BLaER1 (cell line): Measurements from ENCODE around the gene LAMC3.
A peak's percentile ranks its signal among the peaks of the same experiment; 100 is the strongest.

Experiments
- H3K27ac ChIP-seq: shearing (Covaris generic); formaldehyde crosslinking; 2 replicates; pipeline ENCODE4 v1.8.1; 2022
- H3K27me3 ChIP-seq: shearing (Covaris generic); formaldehyde crosslinking; 2 replicates; pipeline ENCODE4 v1.8.1; 2022
- H3K36me3 ChIP-seq: shearing (Covaris generic); formaldehyde crosslinking; 2 replicates; pipeline ENCODE4 v1.8.1; 2022
- H3K4me1 ChIP-seq: shearing (Covaris generic); formaldehyde crosslinking; 2 replicates; pipeline ENCODE4 v1.8.1; 2022
- H3K4me2 ChIP-seq: shearing (Covaris generic); formaldehyde crosslinking; 2 replicates; pipeline ENCODE4 v1.8.1; 2022
- H3K4me3 ChIP-seq: shearing (Covaris generic); formaldehyde crosslinking; 2 replicates; pipeline ENCODE4 v1.8.1; 2022
- H3K9ac ChIP-seq: shearing (Covaris generic); formaldehyde crosslinking; 2 replicates; pipeline ENCODE4 v1.8.1; 2022
- H3K9me3 ChIP-seq: shearing (Covaris generic); formaldehyde crosslinking; 2 replicates; pipeline ENCODE4 v1.8.1; 2022
- H4K20me1 ChIP-seq: shearing (Covaris generic); formaldehyde crosslinking; 2 replicates; pipeline ENCODE4 v1.8.1; 2022
- Cebpa-rat ChIP-seq: shearing (Covaris generic); IDR thresholded peaks from 2 replicates; pipeline ENCODE4 v1.8.1; 2022

Gene LAMC3

DNA sequence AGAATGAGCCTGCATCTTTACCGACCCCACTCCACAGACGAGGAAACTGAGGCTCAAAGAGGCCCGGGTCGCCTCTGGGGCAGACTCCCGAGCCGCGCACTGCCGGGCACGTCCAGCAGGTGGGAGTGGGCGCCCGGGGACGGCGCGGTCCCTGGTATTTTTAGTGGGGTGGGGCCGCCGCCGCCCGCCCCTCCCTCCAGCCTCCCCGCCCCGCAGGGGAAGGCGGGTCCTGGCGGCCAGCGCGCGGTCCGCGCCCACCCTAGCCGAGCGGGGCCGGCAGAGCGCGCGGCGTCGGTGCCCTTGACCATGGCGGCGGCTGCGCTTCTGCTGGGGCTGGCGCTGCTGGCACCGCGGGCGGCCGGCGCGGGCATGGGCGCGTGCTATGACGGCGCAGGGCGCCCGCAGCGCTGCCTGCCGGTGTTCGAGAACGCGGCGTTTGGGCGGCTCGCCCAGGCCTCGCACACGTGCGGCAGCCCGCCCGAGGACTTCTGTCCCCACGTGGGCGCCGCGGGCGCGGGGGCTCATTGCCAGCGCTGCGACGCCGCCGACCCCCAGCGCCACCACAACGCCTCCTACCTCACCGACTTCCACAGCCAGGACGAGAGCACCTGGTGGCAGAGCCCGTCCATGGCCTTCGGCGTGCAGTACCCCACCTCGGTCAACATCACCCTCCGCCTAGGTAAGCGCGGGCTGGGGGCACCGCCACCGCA is at the start of gene LAMC3:
TSS of gene LAMC3 (plus strand) at position 266 of the 710 bp plus-strand sequence. CDS start at position 307, 41 bp downstream.
- Histone ChIP-seq H3K4me2 (peak within 1 kb of the TSS; percentile 67), H3K27me3 (peaks cover 29% of the 10 kb centered on the region), H3K4me3 (peak within 1 kb of the TSS; percentile 48), H3K9me3 (no peaks in the 10 kb centered on the region), H3K36me3 (no peaks in the 10 kb centered on the region), H4K20me1 (no peaks in the 10 kb centered on the region), H3K4me1 (0 out of 2 replicates have a peak, but pooled peaks cover 8% of the 10 kb centered on the region), H3K9ac (no peak within 1 kb of the TSS), H3K27ac (no peak within 1 kb of the TSS)
- TF ChIP-seq Cebpa-rat = no peak

DNA sequence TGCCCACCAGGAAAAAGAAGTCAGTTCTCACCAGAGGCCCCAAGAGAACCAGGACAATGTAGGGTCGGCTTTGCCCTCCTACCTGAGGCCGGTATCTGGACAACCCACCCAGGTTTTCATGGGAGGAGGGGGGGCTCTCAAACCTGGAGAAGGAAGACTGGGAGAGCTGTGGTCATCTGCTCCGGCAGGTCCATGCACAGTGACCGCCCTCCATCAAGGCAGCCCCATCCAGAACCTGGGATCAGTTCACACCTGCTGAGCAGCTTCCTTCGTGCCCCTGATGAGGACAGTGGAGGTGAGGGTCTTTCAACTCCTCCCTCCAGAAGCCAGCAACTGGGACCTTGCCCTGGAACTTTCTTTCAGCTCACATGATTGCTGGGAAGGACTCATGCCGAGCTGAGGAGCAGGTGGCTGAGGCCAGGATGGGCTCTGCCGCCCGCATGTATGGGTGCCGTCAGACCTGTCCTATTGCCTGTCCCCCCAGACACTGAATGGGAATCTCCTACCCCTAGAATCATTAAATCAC is 49.1 kb upstream of the LAMC3 start:
- Histone ChIP-seq H3K27ac (no peak overlapping the region), H4K20me1 (no peaks in the 10 kb centered on the region), H3K9me3 (peaks cover 28% of the 10 kb centered on the region), H3K27me3 (no peaks in the 10 kb centered on the region), H3K4me2 (no peak overlapping the region), H3K36me3 (no peaks in the 10 kb centered on the region), H3K4me1 (no peaks in the 10 kb centered on the region), H3K4me3 (no peak overlapping the region), H3K9ac (no peak overlapping the region)
- no peak for TF ChIP-seq Cebpa-rat

DNA sequence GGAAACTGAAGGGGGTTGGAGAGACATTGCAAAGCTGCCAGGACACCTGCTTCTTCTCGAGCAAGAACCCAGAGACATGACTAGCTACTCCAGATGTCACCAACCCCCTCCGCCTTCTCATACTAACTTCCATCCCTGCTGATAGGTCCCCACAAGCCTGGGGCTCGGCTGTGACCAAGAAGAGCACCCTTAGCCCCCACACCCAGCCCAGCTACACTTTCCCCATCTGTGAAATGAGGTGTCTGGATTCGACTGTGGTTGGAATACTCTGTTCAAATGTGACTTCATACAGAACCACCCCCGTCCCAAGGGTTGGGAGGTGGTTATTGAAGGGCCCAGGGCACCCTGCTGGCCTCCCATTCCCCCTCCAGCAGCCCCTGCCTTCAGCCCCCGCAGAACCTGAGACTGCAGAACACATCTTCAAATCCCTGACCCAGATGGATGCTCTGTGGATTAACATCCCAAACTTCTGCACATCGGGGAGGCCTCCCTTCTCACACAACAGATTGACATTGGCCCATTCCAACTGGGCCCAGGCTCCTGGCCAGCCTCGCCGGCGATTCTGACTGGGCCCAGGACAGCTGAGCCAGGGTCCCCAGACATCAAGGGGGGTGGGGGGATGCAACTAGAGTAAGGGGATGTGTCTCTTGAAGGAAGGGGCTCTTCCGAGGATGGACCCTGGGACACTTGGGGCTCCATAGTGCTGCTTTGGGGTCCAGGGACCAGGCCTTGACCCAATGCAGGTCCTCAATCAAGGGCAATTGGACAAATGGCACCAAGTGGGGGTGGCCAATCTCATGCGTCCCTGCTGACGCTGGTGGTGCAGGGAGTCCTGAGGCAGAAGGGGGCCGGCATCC is 48.2 kb upstream of the LAMC3 start:
- no peak overlapping the region for H3K9ac ChIP-seq
- H3K27ac ChIP-seq = no peak overlapping the region
- no peak overlapping the region for H3K4me3 ChIP-seq
- no peaks in the 10 kb centered on the region for H3K36me3 ChIP-seq
- H4K20me1 ChIP-seq = no peaks in the 10 kb centered on the region
- H3K9me3 ChIP-seq = peaks cover 28% of the 10 kb centered on the region
- no peaks in the 10 kb centered on the region for H3K27me3 ChIP-seq
- TF ChIP-seq Cebpa-rat = no peak
- no peaks in the 10 kb centered on the region for H3K4me1 ChIP-seq
- H3K4me2 ChIP-seq = no peak overlapping the region

DNA sequence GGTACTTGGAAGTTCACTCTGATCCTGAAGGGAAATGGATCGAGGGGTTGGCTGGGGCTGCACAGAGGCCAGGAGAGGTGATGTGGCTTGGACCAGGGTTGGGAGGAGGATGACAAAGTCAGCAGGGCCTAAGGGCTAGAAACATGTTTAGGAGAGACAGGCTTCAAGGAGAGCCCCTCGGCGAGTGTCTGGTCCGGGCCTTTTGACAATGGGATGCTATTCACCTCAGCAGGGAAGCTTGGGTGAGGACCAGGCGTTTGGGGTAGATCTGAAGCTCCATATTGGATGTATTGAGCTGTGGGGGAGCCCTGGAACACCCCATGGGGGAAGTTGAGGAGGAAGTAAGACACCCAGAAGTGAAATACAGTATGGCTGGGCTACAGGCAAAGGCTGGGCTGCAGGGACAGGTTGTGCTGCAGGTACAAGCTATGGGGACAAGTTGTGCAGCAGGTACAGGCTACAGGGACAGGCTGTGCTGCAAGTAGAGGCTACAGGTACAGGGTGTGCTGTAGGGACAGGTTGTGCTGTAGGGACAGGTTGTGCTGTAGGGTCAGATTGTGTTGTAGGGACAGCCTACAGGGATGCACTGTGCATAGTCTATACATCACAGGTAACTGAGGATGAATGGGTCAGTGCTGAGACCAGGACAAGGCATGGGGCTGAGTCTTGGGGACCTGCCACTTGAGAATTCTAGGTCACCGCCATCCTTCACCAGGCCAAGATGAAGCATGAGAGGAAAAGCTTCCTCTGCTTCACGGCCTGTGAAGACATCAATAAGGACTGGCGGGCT is 47.3 kb upstream of the LAMC3 start:
- H3K9ac ChIP-seq = no peak overlapping the region
- H3K4me1 ChIP-seq = peaks cover under 1% of the 10 kb centered on the region; the same call in 1 of the 2 replicates
- no peak for TF ChIP-seq Cebpa-rat
- H3K9me3 ChIP-seq = peaks cover 28% of the 10 kb centered on the region
- no peaks in the 10 kb centered on the region for H4K20me1 ChIP-seq
- H3K36me3 ChIP-seq = no peaks in the 10 kb centered on the region
- H3K4me2 ChIP-seq = no peak overlapping the region
- H3K4me3 ChIP-seq = no peak overlapping the region
- H3K27me3 ChIP-seq = no peaks in the 10 kb centered on the region
- H3K27ac ChIP-seq = no peak overlapping the region

DNA sequence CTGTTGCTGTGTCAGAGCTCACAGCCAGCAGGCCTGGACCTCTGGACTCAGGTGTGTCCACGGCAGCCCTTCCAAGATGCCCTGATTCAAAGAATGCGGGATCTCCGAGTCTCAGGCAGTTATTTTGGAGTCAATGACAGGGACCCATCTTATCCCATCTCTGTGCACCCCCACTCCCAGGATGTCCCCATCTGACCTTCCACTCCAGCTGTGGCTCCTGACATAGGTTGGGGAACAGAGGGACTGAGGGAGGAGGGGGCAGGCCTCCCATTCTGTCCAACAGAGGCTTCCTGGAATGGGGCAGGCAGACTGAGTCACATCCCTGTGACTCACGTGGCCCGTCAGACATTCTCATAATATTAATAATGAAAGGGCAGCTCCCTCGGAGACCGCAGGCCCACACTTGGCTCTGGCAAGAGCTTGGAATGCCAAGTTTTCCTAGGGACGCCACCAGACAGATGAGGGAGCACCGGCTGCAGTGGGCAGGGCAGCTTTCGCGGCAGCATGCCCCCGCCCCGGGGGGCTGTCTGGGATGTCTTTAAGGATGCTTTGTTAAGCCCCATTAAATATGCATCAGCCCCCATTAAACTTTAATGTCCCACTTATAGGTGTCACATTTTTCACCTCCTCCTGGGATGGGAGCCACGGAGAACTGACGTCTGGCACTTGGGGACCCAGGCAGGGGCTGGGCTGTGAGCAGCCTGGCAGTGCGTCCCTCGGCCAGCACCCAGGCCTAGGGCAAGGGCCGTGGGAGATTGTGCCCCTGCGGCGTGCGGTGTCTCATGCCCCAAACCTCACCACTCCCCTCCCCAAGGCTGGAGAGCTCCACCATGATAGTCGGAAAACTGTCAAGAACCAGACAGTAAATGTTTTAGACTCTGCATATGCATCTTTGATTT is 46.3 kb upstream of the LAMC3 start:
- Histone ChIP-seq H4K20me1 (no peaks in the 10 kb centered on the region), H3K4me1 (peaks cover 10% of the 10 kb centered on the region), H3K27me3 (no peaks in the 10 kb centered on the region), H3K9ac (no peak overlapping the region), H3K9me3 (peaks cover 28% of the 10 kb centered on the region), H3K36me3 (no peaks in the 10 kb centered on the region), H3K27ac (no peak overlapping the region), H3K4me2 (no peak overlapping the region), H3K4me3 (no peak overlapping the region)
- TF ChIP-seq Cebpa-rat = no peak

DNA sequence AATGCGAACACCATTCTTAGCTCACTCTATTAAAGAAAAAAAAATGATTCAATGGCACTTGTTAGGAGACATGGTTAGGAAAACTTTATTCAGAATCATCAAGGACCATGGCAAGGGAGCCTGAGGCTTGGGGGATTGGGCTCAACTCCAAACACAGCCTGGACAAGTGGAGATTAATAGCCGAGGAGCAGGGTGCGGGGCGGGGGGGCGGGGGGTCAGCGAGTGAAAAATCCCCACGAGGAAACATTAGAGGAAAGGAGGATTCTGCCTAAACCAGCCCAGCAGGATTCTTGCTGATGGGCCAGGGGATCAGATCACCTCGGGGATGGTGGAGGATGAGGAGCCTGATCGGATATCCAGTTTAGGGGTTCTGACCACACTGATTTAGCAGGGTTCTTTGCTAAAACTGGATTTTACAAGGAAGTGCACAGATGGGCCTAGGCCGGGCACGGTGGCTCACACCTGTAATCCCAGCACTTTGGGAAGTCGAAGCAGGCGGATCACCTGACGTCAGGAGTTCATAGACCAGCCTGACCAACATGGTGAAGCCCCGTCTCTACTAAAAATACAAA is 45.6 kb upstream of the LAMC3 start:
- Histone ChIP-seq H3K4me3 (no peak overlapping the region), H3K27ac (no peak overlapping the region), H4K20me1 (no peaks in the 10 kb centered on the region), H3K4me1 (peaks cover 11% of the 10 kb centered on the region), H3K36me3 (no peaks in the 10 kb centered on the region), H3K9me3 (peaks cover 27% of the 10 kb centered on the region), H3K27me3 (no peaks in the 10 kb centered on the region), H3K4me2 (no peak overlapping the region), H3K9ac (no peak overlapping the region)
- no peak for TF ChIP-seq Cebpa-rat

DNA sequence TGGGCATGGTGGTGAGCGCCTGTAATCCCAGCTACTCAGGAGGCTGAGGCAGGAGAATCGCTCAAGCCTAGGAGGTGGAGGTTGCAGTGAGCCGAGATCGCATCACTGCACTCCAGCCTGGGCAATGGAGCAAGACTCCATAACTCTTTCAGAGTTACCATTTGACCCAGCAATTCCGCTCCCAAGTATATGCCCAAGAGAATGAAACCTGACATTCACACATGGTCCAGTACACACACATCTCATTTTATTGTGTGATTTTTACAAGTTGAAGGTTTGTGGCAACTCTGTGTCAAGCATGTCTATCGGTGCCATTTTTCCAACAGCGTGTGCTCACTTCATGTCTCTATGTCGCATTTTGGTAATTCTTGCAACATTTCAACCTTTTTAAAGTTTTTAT is 45.1 kb upstream of the LAMC3 start:
- no peak for TF ChIP-seq Cebpa-rat
- H4K20me1 ChIP-seq = no peaks in the 10 kb centered on the region
- no peak overlapping the region for H3K4me2 ChIP-seq
- H3K27me3 ChIP-seq = no peaks in the 10 kb centered on the region
- peaks cover 22% of the 10 kb centered on the region for H3K9me3 ChIP-seq
- no peaks in the 10 kb centered on the region for H3K36me3 ChIP-seq
- H3K4me3 ChIP-seq = no peak overlapping the region
- H3K27ac ChIP-seq = no peak overlapping the region
- no peak overlapping the region for H3K9ac ChIP-seq
- peaks cover 11% of the 10 kb centered on the region for H3K4me1 ChIP-seq

DNA sequence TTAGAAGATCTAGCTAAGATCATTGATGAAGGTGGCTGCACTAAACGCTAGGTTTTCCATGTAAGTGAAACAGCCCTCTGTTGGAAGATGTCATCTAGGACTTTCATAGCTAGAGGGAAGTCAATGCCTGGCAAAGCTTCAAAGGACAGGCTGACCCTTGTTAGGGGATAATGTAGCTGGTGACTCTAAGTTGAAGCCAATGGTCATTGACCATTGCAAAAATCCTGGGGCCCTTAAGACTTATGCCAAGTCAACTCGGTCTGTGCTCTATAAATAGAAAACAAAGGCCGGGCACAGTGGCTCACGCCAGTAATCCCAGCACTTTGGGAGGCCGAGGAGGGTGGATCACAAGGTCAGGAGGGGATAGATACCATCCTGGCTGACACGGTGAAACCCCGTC is 43.3 kb upstream of the LAMC3 start:
- peaks cover 14% of the 10 kb centered on the region for H3K4me1 ChIP-seq
- H3K27me3 ChIP-seq = no peaks in the 10 kb centered on the region
- H3K9ac ChIP-seq = no peak overlapping the region
- H3K4me2 ChIP-seq = no peak overlapping the region
- H3K4me3 ChIP-seq = no peak overlapping the region
- H4K20me1 ChIP-seq = no peaks in the 10 kb centered on the region
- H3K9me3 ChIP-seq = peaks cover 11% of the 10 kb centered on the region
- no peak overlapping the region for H3K27ac ChIP-seq
- no peak for TF ChIP-seq Cebpa-rat
- H3K36me3 ChIP-seq = no peaks in the 10 kb centered on the region
